Neuron (in vitro differentiated cells): ENCODE measurements around the gene MAP1B.

ENCODE experiments used
- H2AFZ ChIP-seq: one replicate; pipeline ENCODE4 v1.6.1; 2013; ENCODE audit warnings: low read depth, mild to moderate bottlenecking, inconsistent platforms, low read length, moderate library complexity
- H3K27me3 ChIP-seq: one replicate; pipeline ENCODE4 v1.6.1; 2013; ENCODE audit warnings: low read length; ENCODE audit not compliant: insufficient read depth
- H3K36me3 ChIP-seq: one replicate; pipeline ENCODE4 v1.6.1; 2013; ENCODE audit warnings: low read length; ENCODE audit not compliant: insufficient read depth
- H3K4me1 ChIP-seq: one replicate; pipeline ENCODE4 v1.6.1; 2013; ENCODE audit warnings: low read length; ENCODE audit not compliant: insufficient read depth
- H3K4me3 ChIP-seq: 2 replicates; pipeline ENCODE4 v1.5.1; 2013; ENCODE audit warnings: mild to moderate bottlenecking, low read length, moderate library complexity
- H3K9me3 ChIP-seq: one replicate; pipeline ENCODE4 v1.6.1; 2013; ENCODE audit warnings: low read length

The MAP1B gene

DNA sequence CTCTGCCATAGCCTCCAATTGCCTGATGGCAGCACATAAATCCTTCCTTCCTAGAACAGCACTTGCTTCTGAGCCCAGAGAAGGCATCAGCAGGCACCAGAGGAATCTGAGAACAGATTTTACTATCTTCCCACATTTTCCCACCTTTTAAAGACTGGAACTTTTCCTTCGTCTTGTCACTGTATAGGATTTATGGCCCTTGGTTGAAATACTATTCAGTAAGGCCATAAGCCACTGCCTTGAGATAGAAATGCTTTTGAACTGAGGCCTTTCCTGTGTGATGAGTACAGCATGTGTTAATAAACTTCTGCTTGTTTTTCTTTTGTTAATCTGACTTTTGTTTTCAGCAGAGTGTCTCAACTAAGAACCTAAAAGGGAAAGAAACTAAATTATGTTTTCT is 128.4 kb downstream of the MAP1B start:
- H3K4me3 ChIP-seq, result no peak overlapping the region
- H2AFZ ChIP-seq, result no peak overlapping the region
- no peaks in the 10 kb centered on the region for H3K27me3 ChIP-seq
- H3K9me3 ChIP-seq, result no peaks in the 10 kb centered on the region
- peaks cover 24% of the 10 kb centered on the region for H3K4me1 ChIP-seq
- peaks cover 20% of the 10 kb centered on the region for H3K36me3 ChIP-seq

DNA sequence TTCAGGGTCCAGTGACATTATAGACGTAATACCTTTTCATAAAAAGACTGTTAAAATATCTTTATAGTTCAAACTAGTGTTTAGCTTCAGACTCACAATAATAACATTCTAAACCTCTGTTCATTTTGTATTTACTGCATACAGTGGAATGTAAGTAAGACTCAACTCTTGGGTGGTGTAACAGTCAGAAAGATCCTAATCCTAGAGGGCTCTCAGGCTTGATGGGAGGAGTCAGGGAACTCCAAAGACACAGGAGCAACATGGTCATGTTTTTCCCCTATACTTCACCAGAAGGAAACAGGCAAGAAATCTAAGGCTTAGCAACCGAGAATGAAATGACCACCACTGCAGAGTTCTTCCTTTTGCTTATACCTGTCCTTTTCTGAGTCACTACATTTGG is 130.1 kb downstream of the MAP1B start:
- Histone ChIP-seq H3K27me3 (no peaks in the 10 kb centered on the region), H2AFZ (no peak overlapping the region), H3K4me3 (no peak overlapping the region), H3K4me1 (peaks cover 26% of the 10 kb centered on the region), H3K36me3 (peaks cover 18% of the 10 kb centered on the region), H3K9me3 (no peaks in the 10 kb centered on the region)

GRCh38 chr5:72237879-72238278 is 130.6 kb downstream of the MAP1B start:
- H3K4me3 ChIP-seq, result no peak overlapping the region
- no peaks in the 10 kb centered on the region for H3K9me3 ChIP-seq
- H3K27me3 ChIP-seq, result no peaks in the 10 kb centered on the region
- H3K36me3 ChIP-seq, result peaks cover 18% of the 10 kb centered on the region
- no peak overlapping the region for H2AFZ ChIP-seq
- H3K4me1 ChIP-seq, result peaks cover 26% of the 10 kb centered on the region

- no peak overlapping the region for H2AFZ ChIP-seq
- H3K9me3 ChIP-seq, result no peaks in the 10 kb centered on the region
- no peaks in the 10 kb centered on the region for H3K27me3 ChIP-seq
- no peak overlapping the region for H3K4me3 ChIP-seq
- peaks cover 18% of the 10 kb centered on the region for H3K36me3 ChIP-seq
- H3K4me1 ChIP-seq, result peaks cover 31% of the 10 kb centered on the region
Observed at GRCh38 chr5:72238712-72239445, 131.6 kb downstream of the MAP1B start.

DNA sequence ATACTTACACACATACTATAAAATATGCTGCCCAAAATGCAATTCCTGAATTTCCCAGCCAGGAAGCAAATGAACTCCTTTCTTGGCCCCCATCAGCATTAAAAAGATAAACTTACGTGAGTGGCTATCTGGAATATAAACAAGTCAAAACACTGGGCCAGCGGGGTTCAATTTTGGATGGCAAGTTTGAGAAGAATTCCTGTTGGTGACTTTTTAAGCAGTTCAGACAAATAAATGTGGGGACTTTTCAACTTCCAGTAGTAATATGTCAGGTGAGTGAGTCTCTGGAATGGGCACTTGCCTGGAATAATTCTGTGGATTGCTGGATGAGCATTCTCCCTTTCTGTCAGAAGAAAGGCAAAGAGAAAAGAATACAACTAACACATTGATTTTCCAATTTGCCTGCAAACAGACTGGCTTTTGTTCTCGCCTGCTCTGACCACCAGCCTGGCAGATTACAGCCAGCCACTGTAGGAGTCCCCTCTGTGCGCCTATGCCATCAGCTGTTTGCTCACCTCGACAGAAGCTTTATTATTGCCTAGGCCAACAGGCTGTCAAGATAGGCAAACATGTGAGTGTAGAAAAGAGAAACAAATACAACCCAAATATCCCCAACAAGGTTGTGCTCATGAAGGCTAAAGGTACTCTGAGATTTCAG is 134.2 kb downstream of the MAP1B start:
- H3K27me3 ChIP-seq, result no peaks in the 10 kb centered on the region
- no peaks in the 10 kb centered on the region for H3K9me3 ChIP-seq
- H3K4me3 ChIP-seq, result no peak overlapping the region
- peaks cover 45% of the 10 kb centered on the region for H3K4me1 ChIP-seq
- H3K36me3 ChIP-seq, result peaks cover 14% of the 10 kb centered on the region
- no peak overlapping the region for H2AFZ ChIP-seq

- peak overlapping the region; percentile 1 for H3K4me3 ChIP-seq
- peaks cover 56% of the 10 kb centered on the region for H3K4me1 ChIP-seq
- no peaks in the 10 kb centered on the region for H3K9me3 ChIP-seq
Observed at GRCh38 chr5:72242796-72243475, 135.7 kb downstream of the MAP1B start.

DNA sequence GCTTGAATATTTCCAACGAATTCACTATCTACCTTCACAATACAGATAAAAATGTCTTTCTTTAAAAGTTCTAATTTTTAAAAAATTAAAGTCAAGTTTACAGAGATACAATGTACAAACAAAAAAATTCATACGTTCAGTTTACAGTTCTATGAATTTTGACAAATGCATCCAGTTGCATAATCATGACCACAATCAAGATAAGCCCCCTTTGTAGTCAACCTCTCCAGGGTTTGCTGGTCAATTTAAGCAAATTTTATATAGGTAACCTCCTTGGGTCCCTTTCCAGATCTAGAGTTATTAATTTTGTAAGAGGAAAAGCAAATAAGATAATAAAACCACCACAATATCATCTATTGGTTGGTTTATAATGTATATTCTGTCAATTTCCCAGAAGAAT is 136.4 kb downstream of the MAP1B start:
- Histone ChIP-seq H3K36me3 (no peaks in the 10 kb centered on the region), H3K27me3 (no peaks in the 10 kb centered on the region), H3K9me3 (no peaks in the 10 kb centered on the region), H3K4me3 (no peak overlapping the region), H3K4me1 (peaks cover 64% of the 10 kb centered on the region), H2AFZ (no peak overlapping the region)

More at GRCh38 chr5:72242796-72243475, 135.7 kb downstream of the MAP1B start:
- Histone ChIP-seq H2AFZ (no peak overlapping the region), H3K36me3 (peaks cover 1% of the 10 kb centered on the region), H3K27me3 (no peaks in the 10 kb centered on the region)

DNA sequence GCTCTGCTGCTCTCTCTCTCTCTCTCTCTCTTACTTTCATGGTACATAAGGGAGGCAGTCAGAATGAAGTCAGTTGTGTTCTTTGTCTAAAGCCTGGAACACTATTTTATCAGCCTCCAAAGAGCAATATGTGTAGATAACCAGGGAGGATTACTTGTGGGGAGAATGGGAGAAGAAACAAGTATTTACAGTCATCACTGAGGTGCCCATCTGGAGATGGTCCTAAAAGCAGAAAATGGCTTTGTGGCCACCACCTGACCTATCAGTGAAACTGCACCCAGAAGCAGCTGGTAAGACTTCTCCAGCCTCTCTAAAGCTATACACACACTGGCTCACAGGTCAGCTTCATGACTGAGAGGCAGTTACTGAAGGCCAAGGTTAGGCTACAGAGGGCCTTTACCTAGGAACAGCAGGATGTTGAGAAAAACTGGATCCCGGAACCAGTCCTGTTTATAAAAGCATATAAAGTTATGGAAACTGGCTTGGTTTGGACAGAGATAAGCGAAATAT is 137.6 kb downstream of the MAP1B start:
- Histone ChIP-seq H3K36me3 (no peaks in the 10 kb centered on the region), H2AFZ (no peak overlapping the region), H3K27me3 (no peaks in the 10 kb centered on the region), H3K4me1 (peaks cover 70% of the 10 kb centered on the region), H3K9me3 (no peaks in the 10 kb centered on the region), H3K4me3 (no peak overlapping the region)

DNA sequence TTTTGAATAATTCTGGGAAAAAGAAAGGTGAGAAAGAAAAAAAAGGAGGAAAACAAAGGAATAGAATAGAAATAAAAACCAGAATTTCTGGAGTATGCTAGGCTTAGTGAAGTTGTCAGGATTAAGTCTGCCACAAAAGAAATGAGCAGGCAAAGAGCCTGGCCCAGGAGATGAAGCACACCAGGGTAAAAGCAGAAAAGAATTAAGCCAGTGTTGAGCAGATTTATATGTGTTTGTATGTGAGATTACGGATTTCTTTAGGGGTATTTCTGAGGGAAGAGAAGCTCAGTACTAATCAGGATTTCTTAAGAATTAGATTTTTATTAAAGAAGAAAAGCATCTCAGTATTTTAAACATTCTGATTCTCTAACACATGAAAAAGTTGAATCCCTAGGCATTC is 138.3 kb downstream of the MAP1B start:
- peaks cover 70% of the 10 kb centered on the region for H3K4me1 ChIP-seq
- H3K36me3 ChIP-seq, result no peaks in the 10 kb centered on the region
- no peaks in the 10 kb centered on the region for H3K27me3 ChIP-seq
- no peak overlapping the region for H3K4me3 ChIP-seq
- H2AFZ ChIP-seq, result no peak overlapping the region
- no peaks in the 10 kb centered on the region for H3K9me3 ChIP-seq

DNA sequence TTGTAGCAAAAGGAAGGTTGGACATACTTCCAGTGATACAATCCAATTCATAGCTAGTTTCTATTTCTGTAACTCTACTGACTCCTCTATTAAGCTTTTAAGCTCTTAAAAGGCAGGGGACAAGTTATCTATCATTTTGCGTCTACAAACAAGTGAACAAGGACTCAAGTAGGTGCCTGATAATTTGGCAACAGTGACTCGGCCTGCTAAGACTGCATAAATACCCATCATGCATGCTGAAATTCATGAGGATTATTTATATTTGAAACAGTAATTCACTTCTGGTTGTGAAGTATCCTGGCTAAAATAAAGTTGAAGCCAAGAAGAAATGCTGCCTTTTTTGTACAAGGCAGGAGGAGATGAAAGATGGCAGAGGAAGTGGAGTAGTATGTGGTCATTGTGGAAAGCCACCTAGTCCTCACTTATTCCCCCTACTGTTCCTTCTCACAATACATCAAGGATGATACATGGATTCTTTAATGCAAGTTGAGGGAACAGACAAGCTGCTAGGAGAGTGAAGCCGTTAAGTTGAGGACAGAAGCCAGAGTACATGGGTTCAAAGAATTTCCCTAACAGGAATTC is 138.8 kb downstream of the MAP1B start:
- H2AFZ ChIP-seq, result no peak overlapping the region
- H3K9me3 ChIP-seq, result no peaks in the 10 kb centered on the region
- no peaks in the 10 kb centered on the region for H3K27me3 ChIP-seq
- H3K4me3 ChIP-seq, result no peak overlapping the region
- peaks cover 70% of the 10 kb centered on the region for H3K4me1 ChIP-seq
- H3K36me3 ChIP-seq, result no peaks in the 10 kb centered on the region

DNA sequence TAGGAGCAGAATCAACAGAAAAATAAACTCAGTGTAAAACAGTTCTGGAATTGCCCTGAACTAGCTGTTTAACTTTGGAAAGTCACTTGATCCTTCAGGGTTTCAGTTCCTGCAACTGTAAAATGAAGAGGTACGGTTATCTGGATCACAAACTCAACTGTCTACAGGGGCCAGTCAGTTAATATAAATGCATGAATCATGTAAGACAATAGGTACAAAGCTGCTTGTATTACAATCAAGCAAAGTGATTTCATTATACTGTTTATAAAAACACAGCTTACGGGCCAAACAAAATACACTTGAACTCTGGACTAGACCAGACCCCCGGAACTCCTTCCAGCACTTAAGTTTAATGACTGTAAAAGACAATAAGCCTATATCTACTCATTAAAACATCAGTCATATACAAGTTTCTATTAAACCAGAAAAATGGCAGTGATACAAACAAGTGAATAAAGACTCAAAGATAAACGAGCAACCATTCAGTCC is 139.7 kb downstream of the MAP1B start:
- H3K9me3 ChIP-seq, result no peaks in the 10 kb centered on the region
- peaks cover 70% of the 10 kb centered on the region for H3K4me1 ChIP-seq
- H3K36me3 ChIP-seq, result no peaks in the 10 kb centered on the region
- no peaks in the 10 kb centered on the region for H3K27me3 ChIP-seq
- no peak overlapping the region for H2AFZ ChIP-seq
- no peak overlapping the region for H3K4me3 ChIP-seq

DNA sequence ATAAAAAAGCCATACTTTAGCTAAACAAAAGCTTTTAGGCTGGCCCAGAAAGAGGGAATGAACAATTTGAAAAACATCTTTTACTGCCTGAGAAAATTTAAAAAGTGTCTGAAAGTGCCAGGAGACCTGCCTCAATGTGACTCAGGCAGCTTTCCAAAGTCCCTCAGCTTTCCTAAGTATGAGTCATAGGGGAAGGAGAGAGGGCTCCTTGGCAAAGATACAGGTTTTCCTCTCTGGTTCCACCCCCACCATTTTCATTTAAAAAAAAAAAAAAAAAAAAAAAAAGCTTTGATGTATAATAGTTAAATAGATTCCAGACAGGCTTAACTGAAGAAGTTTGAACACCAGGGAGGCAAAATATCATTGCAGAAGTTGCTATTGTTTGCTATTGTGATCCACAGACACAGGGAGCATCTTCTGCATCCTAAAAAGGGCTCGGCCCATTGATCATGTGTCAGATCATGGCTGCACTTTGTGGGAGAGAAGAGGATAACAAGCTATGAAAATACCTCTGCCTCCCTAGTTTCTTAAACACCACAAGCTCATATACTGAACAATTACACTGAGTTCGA is 141.2 kb downstream of the MAP1B start:
- no peaks in the 10 kb centered on the region for H3K27me3 ChIP-seq
- H3K4me1 ChIP-seq, result peaks cover 60% of the 10 kb centered on the region
- no peaks in the 10 kb centered on the region for H3K36me3 ChIP-seq
- no peak overlapping the region for H2AFZ ChIP-seq
- H3K9me3 ChIP-seq, result no peaks in the 10 kb centered on the region
- H3K4me3 ChIP-seq, result peak overlapping the region; percentile 9
